Lung (tissue), 12 donors: ENCODE data around the gene ZNF106. TPM values are rescaled to one million over a fixed set of nuclear protein-coding genes. Genes with fewer than 3 reads are reported as not detected.

ENCODE experiments used
- ATAC-seq: fragments of 200-7000 bp; cut with Tn5 transposase; one replicate; pipeline ENCODE4 v1.9.1; 2020; ENCODE audit warnings: moderate number of reproducible peaks; ENCODE audit not compliant: insufficient read depth, low FRiP score
- DNase-seq, 3 donors: peaks; one replicate each; pipeline ENCODE4 v3.0.0-alpha.2; 2013 to 2017
- H3K27ac ChIP-seq, 2 donors: one replicate each; pipeline ENCODE4 v1.5.1; 2013; ENCODE audit warnings: mild to moderate bottlenecking in 2 of 2, moderate library complexity in 2 of 2, control low read depth in 1 of 2, inconsistent platforms in 1 of 2, low read depth in 1 of 2, low read length in 1 of 2
- H3K27me3 ChIP-seq, 3 donors: one replicate each; pipeline ENCODE4 v1.5.1; 2013; ENCODE audit warnings: low read length in 2 of 3; ENCODE audit not compliant: control insufficient read depth in 3 of 3, insufficient read depth in 3 of 3
- H3K36me3 ChIP-seq, 4 donors: one replicate each; pipeline ENCODE4 v1.5.1; 2013; ENCODE audit warnings: low read length in 4 of 4, mild to moderate bottlenecking in 1 of 4, moderate library complexity in 1 of 4; ENCODE audit not compliant: control insufficient read depth in 4 of 4, insufficient read depth in 4 of 4
- H3K4me1 ChIP-seq, 5 donors: one replicate each; pipeline ENCODE4 v1.5.1; 2013; ENCODE audit warnings: low read length in 5 of 5, mild to moderate bottlenecking in 2 of 5, moderate library complexity in 1 of 5; ENCODE audit not compliant: control insufficient read depth in 5 of 5, insufficient read depth in 5 of 5
- H3K4me3 ChIP-seq: one replicate; pipeline ENCODE4 v1.5.1; 2013; ENCODE audit warnings: mild to moderate bottlenecking, control low read depth, moderate library complexity
- H3K9ac ChIP-seq, 2 donors: one replicate each; pipeline ENCODE4 v1.5.1; 2013; ENCODE audit warnings: low read length in 2 of 2, control low read depth in 1 of 2; ENCODE audit not compliant: insufficient read depth in 1 of 2
- H3K9me3 ChIP-seq, 4 donors: one replicate each; pipeline ENCODE4 v1.5.1; 2013; ENCODE audit warnings: low read length in 3 of 4, mild to moderate bottlenecking in 1 of 4, moderate library complexity in 1 of 4; ENCODE audit not compliant: control insufficient read depth in 4 of 4, insufficient read depth in 3 of 4
- CTCF ChIP-seq: IDR thresholded peaks from 2 replicates; pipeline ENCODE4 v1.5.1; 2012; ENCODE audit warnings: mild to moderate bottlenecking; ENCODE audit errors: control extremely low read depth, extremely low read depth
- WGBS, 2 donors: extraction: QIAGEN DNeasy Blood & Tissue Kit; methylation state at CpG; one replicate each; pipeline ENCODE4 v1.1.7; 2013; 5-methylcytosine and 5-hydroxymethylcytosine counted together
- polyA plus RNA-seq, 2 donors: library from polyadenylated mRNA; stranded (reverse); fragments of 200-250 nt; gene quantifications; one replicate each; pipeline ENCODE4 v1.2.1, GENCODE V29; 2013
- total RNA-seq, 2 donors: library from RNA; depleted of rRNA in 1 of 2; stranded (reverse); fragments of >200 nt in 1 of 2; gene quantifications; one replicate each; pipeline ENCODE4 v1.2.1, GENCODE V29; 2014 to 2021
- donor health status: control.
- donor health status: control.
- donor health status: Bipolar disorder and iron deficiency.
- donor health status: healthy.
- donor health status: DM: yes; HTN: yes; CAD: no.

ZNF106 gene
- total and polyA plus RNA-seq, 4 donors = 10.9 to 67.5 (median 41.2) TPM

GRCh38 chr15:42449770-42450424, 41.0 kb downstream of the ZNF106 start:
- ATAC-seq (peak; percentile 59), DNase-seq (no peak)
- 75 to 90% methylated on average over 13 of the region's 13 CpGs for WGBS, 2 donors
- H3K9me3 ChIP-seq = no peaks in the 10 kb centered on the region
- H3K4me3 ChIP-seq = no peak overlapping the region
- no peak for TF ChIP-seq CTCF
- no peaks in the 10 kb centered on the region for H3K27me3 ChIP-seq
- H3K4me1 ChIP-seq = peaks cover 0 to 14% (median 0%) of the 10 kb centered on the region in 5 donors
- peak overlapping the region; percentile 14 to 79 for H3K27ac ChIP-seq
- H3K9ac ChIP-seq = no peak overlapping the region
- peaks cover 25 to 48% (median 38%) of the 10 kb centered on the region in 4 donors for H3K36me3 ChIP-seq

DNA sequence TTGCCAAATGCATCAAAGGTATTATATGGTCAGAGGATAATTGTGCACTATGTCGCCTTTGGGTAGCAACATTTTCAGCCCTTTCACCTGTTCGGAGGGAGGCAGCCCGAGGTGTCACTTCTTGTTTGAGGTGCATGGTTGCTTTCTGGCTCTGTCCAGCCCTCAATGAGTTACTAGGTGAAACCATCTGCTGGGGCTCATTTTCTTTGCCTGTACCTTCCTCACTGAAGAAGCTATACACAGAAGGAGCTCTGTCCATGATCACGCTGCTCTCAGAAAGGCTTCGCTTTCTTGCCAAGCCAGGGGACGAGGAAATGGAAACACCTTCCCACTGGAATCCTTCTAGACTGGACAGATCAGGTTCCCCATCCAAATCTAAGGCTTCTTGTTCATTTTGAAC, 42.7 kb downstream of the ZNF106 start:
- Histone ChIP-seq H3K36me3 (peaks cover 32 to 57% (median 46%) of the 10 kb centered on the region in 4 donors), H3K9ac (no peak overlapping the region)

GRCh38 chr15:42447599-42447998, 43.3 kb downstream of the ZNF106 start:
- WGBS, 2 donors = 95 to 100% methylated on average over 2 of the region's 2 CpGs
- Histone ChIP-seq H3K36me3 (peaks cover 32 to 59% (median 46%) of the 10 kb centered on the region in 4 donors), H3K4me1 (peaks cover 0 to 14% (median 0%) of the 10 kb centered on the region in 5 donors), H3K9me3 (no peaks in the 10 kb centered on the region), H3K4me3 (no peak overlapping the region), H3K27me3 (no peaks in the 10 kb centered on the region), H3K9ac (no peak overlapping the region), H3K27ac (peak overlapping the region in 1 of 2 donors; percentile 59)
- no peak for TF ChIP-seq CTCF
- ATAC-seq (no peak), DNase-seq (no peak)

More for the DNA sequence above, 42.7 kb downstream of the ZNF106 start:
- no peak for DNase-seq
- H3K4me1 ChIP-seq = peaks cover 0 to 14% (median 0%) of the 10 kb centered on the region in 5 donors
- no peaks in the 10 kb centered on the region for H3K9me3 ChIP-seq
- no peak for TF ChIP-seq CTCF
- H3K4me3 ChIP-seq = no peak overlapping the region
- peak overlapping the region in 1 of 2 donors; percentile 59 for H3K27ac ChIP-seq
- H3K27me3 ChIP-seq = no peaks in the 10 kb centered on the region
- whole genome bisulfite sequencing, 2 donors = 97 to 99% methylated on average over 6 of the region's 6 CpGs
- no peak for ATAC-seq
